ENCODE data around the gene RAB8B.

DNA sequence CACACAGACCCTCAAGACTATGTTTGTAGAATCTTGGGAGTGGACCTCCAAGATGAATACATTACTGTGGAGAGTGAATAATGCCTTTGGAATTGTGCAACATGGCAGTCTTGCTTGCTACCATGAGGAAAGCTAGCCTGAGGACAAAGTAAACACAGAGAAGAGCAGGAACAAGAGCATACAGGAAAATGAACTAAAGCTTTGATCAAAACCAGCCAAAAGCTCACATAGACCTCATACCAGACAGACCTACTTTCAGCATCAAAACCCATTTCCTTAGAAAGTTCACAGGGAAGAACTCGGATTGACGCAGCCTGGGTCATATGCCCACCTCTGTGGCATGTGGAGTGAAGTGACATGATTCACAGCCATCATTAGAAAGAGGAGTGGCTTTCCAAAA lies 3.3 kb upstream of the RAB8B start:
- TF ChIP-seq TAF1 (IDR thresholded peaks at IDR 0.05; ENCODE audit: borderline replicate concordance, low read depth, low read length): no peak
- no peak for TF ChIP-seq POLR2AphosphoS5 (IDR thresholded peaks at IDR 0.05; ENCODE audit: low read depth, low read length)
- TF ChIP-seq POLR2A (IDR thresholded peaks at IDR 0.05; ENCODE audit: low read depth, low read length): no peak

Data from GM12892 (cell line).